Ishikawa (cell line): ENCODE results near the gene SMTNL2.

Source experiments
- CEBPB ChIP-seq: IDR thresholded peaks from 2 replicates; pipeline ENCODE4 v1.6.1; 2012
- CREB1 ChIP-seq: IDR thresholded peaks from 2 replicates; pipeline ENCODE4 v1.6.1; 2012; ENCODE audit warnings: low read depth
- EGR1 ChIP-seq: IDR thresholded peaks from 2 replicates; pipeline ENCODE4 v1.6.1; 2012
- EP300 ChIP-seq: IDR thresholded peaks from 2 replicates; pipeline ENCODE4 v1.6.1; 2012; ENCODE audit warnings: borderline replicate concordance
- FOXM1 ChIP-seq: IDR thresholded peaks from 2 replicates; pipeline ENCODE4 v1.6.1; 2012; ENCODE audit warnings: low read depth, borderline replicate concordance
- MAX ChIP-seq: IDR thresholded peaks from 2 replicates; pipeline ENCODE4 v1.6.1; 2012
- NFIC ChIP-seq: IDR thresholded peaks from 2 replicates; pipeline ENCODE4 v1.6.1; 2012
- RAD21 ChIP-seq: IDR thresholded peaks from 2 replicates; pipeline ENCODE4 v1.6.1; 2012; ENCODE audit warnings: low read depth
- REST ChIP-seq: IDR thresholded peaks from 2 replicates; pipeline ENCODE4 v1.6.1; 2012; ENCODE audit warnings: low read depth, mild to moderate bottlenecking
- TAF1 ChIP-seq: IDR thresholded peaks from 2 replicates; pipeline ENCODE4 v1.6.1; 2012; ENCODE audit warnings: low read depth, mild to moderate bottlenecking
- TCF12 ChIP-seq: IDR thresholded peaks from 2 replicates; pipeline ENCODE4 v1.6.1; 2012; ENCODE audit warnings: low read depth
- TEAD4 ChIP-seq: IDR thresholded peaks from 2 replicates; pipeline ENCODE4 v1.6.1; 2012
- USF1 ChIP-seq: IDR thresholded peaks from 2 replicates; pipeline ENCODE4 v1.6.1; 2012
- YY1 ChIP-seq: IDR thresholded peaks from 2 replicates; pipeline ENCODE4 v1.6.1; 2012; ENCODE audit warnings: low read depth
- ZBTB7A ChIP-seq: IDR thresholded peaks from 2 replicates; pipeline ENCODE4 v1.6.1; 2012; ENCODE audit warnings: low read depth

SMTNL2 gene

GRCh38 chr17:4542003-4542725, 42.2 kb upstream of the SMTNL2 start:
- TF ChIP-seq MAX: no peak
- TF ChIP-seq CEBPB: no peak
- no peak for TF ChIP-seq CREB1
- no peak for TF ChIP-seq EGR1
- TF ChIP-seq REST: no peak
- no peak for TF ChIP-seq USF1
- TF ChIP-seq ZBTB7A: no peak
- TF ChIP-seq TAF1: no peak
- no peak for TF ChIP-seq NFIC
- no peak for TF ChIP-seq RAD21
- no peak for TF ChIP-seq YY1
- no peak for TF ChIP-seq TEAD4
- no peak for TF ChIP-seq TCF12
- TF ChIP-seq EP300: no peak
- TF ChIP-seq FOXM1: no peak

- TF ChIP-seq TAF1: no peak
- no peak for TF ChIP-seq CREB1
- no peak for TF ChIP-seq EP300
- no peak for TF ChIP-seq REST
- TF ChIP-seq TEAD4: no peak
- TF ChIP-seq ZBTB7A: no peak
- TF ChIP-seq TCF12: no peak
- no peak for TF ChIP-seq YY1
- no peak for TF ChIP-seq USF1
- no peak for TF ChIP-seq NFIC
- no peak for TF ChIP-seq RAD21
- no peak for TF ChIP-seq EGR1
- no peak for TF ChIP-seq MAX
- no peak for TF ChIP-seq CEBPB
- no peak for TF ChIP-seq FOXM1
These were observed 41.6 kb upstream of the SMTNL2 start for GRCh38 chr17:4542726-4543191.

GRCh38 chr17:4543557-4544026, 40.7 kb upstream of the SMTNL2 start:
- TF ChIP-seq CEBPB: no peak
- no peak for TF ChIP-seq YY1
- TF ChIP-seq RAD21: no peak
- no peak for TF ChIP-seq NFIC
- TF ChIP-seq EP300: no peak
- TF ChIP-seq EGR1: no peak
- no peak for TF ChIP-seq REST
- TF ChIP-seq MAX: no peak
- no peak for TF ChIP-seq CREB1
